Sigmoid colon (tissue), 7 donors: ENCODE data around the gene CABLES1. TPM values are rescaled to one million over a fixed set of nuclear protein-coding genes. Genes with fewer than 3 reads are reported as not detected.

Source experiments
- DNase-seq: peaks from one replicate; pipeline ENCODE4 v3.0.0-alpha.2; 2019
- H3K27ac ChIP-seq, 4 donors: fragments of 200-600 bp; sonication (generic); one replicate each; pipeline ENCODE4 v1.5.1; 2016 to 2019; ENCODE audit warnings: mild to moderate bottlenecking in 1 of 4
- H3K27me3 ChIP-seq, 3 donors: fragments of 200-600 bp; sonication (generic); one replicate each; pipeline ENCODE4 v1.5.1; 2019; ENCODE audit warnings: mild to moderate bottlenecking in 1 of 3
- H3K36me3 ChIP-seq, 4 donors: fragments of 200-600 bp; sonication (generic); one replicate each; pipeline ENCODE4 v1.5.1; 2016 to 2019
- H3K4me1 ChIP-seq, 4 donors: fragments of 200-600 bp; sonication (generic); one replicate each; pipeline ENCODE4 v1.5.1; 2017 to 2019
- H3K4me3 ChIP-seq, 4 donors: fragments of 200-600 bp; sonication (generic); one replicate each; pipeline ENCODE4 v1.5.1; 2017 to 2019; ENCODE audit warnings: mild to moderate bottlenecking in 2 of 4, moderate library complexity in 1 of 4
- H3K9me3 ChIP-seq, 4 donors: fragments of 200-600 bp in 3 of 4; sonication (generic) in 3 of 4; one replicate each; pipeline versions ENCODE4 v1.5.1 to v1.6.1; 2013 to 2019
- EP300 ChIP-seq, 4 donors: sonication (generic); formaldehyde crosslinking; IDR thresholded peaks; one replicate each; pipeline ENCODE4 v1.6.1; 2017; ENCODE audit warnings: antibody characterized with exemption in 4 of 4
- POLR2A ChIP-seq, 2 donors: fragments of 450-650 bp; IDR thresholded peaks; one replicate each; pipeline ENCODE4 v1.6.1; 2016; ENCODE audit warnings: antibody characterized with exemption in 2 of 2, mild to moderate bottlenecking in 2 of 2, moderate library complexity in 2 of 2
- POLR2AphosphoS5 ChIP-seq, 4 donors: sonication (generic); formaldehyde crosslinking; IDR thresholded peaks; one replicate each; pipeline ENCODE4 v1.6.1; 2017; ENCODE audit warnings: antibody characterized with exemption in 4 of 4
- WGBS, 2 donors: extraction: QIAGEN DNeasy Blood & Tissue Kit; methylation state at CpG; one replicate each; pipeline ENCODE4 v1.1.7; 2013; 5-methylcytosine and 5-hydroxymethylcytosine counted together
- intact Hi-C: fragments of 100-400 bp; cut with DNase I; formaldehyde crosslinking; loops from one replicate; pipeline ENCODE4 v1.15.1; 2023
- polyA plus RNA-seq, 3 donors: library from polyadenylated mRNA; stranded (reverse); fragments of 200-250 nt; gene quantifications; one replicate each; pipeline ENCODE4 v1.2.3, GENCODE V29; 2013
- total RNA-seq, 4 donors: library from RNA; depleted of rRNA; stranded (reverse); fragments of >200 nt; gene quantifications; one replicate each; pipeline ENCODE4 v1.1.0, GENCODE V29; 2016
- TF ChIP-seq, protein P1 (sequence below), 4 experiments: fragments of 450-650 bp in 3 of 4; fragments of 200-600 bp in 1 of 4; IDR thresholded peaks; one replicate each; pipeline ENCODE4 v1.5.1; 2016 to 2019; ENCODE audit warnings: antibody characterized with exemption in 4 of 4, mild to moderate bottlenecking in 3 of 4, moderate library complexity in 2 of 4
- donor health status: healthy with polysubstance abuse.
- donor health status: Bipolar disorder and iron deficiency.
- donor health status: healthy.

CABLES1 gene
- total and polyA plus RNA-seq, 7 donors: 1.9 to 7.2 (median 3.9) TPM

DNA sequence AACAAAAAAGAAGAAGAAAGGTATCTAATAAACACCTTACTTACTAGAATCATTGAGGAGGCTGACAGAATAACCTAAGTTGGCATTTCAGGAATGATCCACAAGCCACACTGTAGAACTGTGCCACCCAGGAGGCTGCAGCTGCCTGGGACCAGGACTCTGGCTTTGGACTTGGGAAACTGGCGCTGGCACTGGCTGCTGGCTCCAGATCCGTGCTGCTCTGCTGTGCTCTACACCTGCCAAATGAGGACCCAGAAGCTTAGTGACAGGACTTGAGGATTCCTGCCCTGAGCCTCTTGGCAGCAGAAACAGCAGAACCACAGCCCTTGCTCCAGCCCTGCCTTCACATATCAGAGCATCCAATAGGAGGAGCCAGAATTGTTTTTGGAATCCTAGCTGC lies 113.5 kb downstream of the CABLES1 start:
- 96 to 97% methylated on average over 2 of the region's 2 CpGs for WGBS, 2 donors
- TF ChIP-seq EP300 (IDR thresholded peaks at IDR 0.05) (no peak), POLR2A (IDR thresholded peaks at IDR 0.05) (no peak), POLR2AphosphoS5 (IDR thresholded peaks at IDR 0.05) (no peak)
- TF ChIP-seq, protein P1, sequence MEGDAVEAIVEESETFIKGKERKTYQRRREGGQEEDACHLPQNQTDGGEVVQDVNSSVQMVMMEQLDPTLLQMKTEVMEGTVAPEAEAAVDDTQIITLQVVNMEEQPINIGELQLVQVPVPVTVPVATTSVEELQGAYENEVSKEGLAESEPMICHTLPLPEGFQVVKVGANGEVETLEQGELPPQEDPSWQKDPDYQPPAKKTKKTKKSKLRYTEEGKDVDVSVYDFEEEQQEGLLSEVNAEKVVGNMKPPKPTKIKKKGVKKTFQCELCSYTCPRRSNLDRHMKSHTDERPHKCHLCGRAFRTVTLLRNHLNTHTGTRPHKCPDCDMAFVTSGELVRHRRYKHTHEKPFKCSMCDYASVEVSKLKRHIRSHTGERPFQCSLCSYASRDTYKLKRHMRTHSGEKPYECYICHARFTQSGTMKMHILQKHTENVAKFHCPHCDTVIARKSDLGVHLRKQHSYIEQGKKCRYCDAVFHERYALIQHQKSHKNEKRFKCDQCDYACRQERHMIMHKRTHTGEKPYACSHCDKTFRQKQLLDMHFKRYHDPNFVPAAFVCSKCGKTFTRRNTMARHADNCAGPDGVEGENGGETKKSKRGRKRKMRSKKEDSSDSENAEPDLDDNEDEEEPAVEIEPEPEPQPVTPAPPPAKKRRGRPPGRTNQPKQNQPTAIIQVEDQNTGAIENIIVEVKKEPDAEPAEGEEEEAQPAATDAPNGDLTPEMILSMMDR (IDR thresholded peaks at IDR 0.05): no peak
- no peak overlapping the region for H3K27ac ChIP-seq
- no peak for DNase-seq
- H3K9me3 ChIP-seq: no peaks in the 10 kb centered on the region
- no peak overlapping the region for H3K4me3 ChIP-seq
- peaks cover 0 to 5% (median 0%) of the 10 kb centered on the region in 4 donors for H3K36me3 ChIP-seq
- intact Hi-C loops: no loop called here
- no peaks in the 10 kb centered on the region for H3K27me3 ChIP-seq
- H3K4me1 ChIP-seq: no peaks in the 10 kb centered on the region

GRCh38 chr18:23249348-23249747 lies 114.1 kb downstream of the CABLES1 start:
- H3K4me1 ChIP-seq: no peaks in the 10 kb centered on the region
- H3K4me3 ChIP-seq: no peak overlapping the region
- H3K27ac ChIP-seq: no peak overlapping the region
- no peaks in the 10 kb centered on the region for H3K9me3 ChIP-seq
- TF ChIP-seq EP300 (IDR thresholded peaks at IDR 0.05): no peak
- no peaks in the 10 kb centered on the region for H3K27me3 ChIP-seq
- 91 to 92% methylated on average over 7 of the region's 7 CpGs for WGBS, 2 donors
- intact Hi-C loops: no loop called here
- peaks cover 0 to 10% (median 0%) of the 10 kb centered on the region in 4 donors for H3K36me3 ChIP-seq
- DNase-seq: no peak

- Histone ChIP-seq H3K9me3 (no peaks in the 10 kb centered on the region), H3K4me3 (no peak overlapping the region), H3K4me1 (no peaks in the 10 kb centered on the region), H3K36me3 (peaks cover 0 to 10% (median 0%) of the 10 kb centered on the region in 4 donors), H3K27me3 (no peaks in the 10 kb centered on the region), H3K27ac (no peak overlapping the region)
- DNase-seq: no peak
- TF ChIP-seq POLR2AphosphoS5 (IDR thresholded peaks at IDR 0.05): no peak
- TF ChIP-seq POLR2A (IDR thresholded peaks at IDR 0.05): no peak
- TF ChIP-seq, protein P1 (IDR thresholded peaks at IDR 0.05): no peak
- TF ChIP-seq EP300 (IDR thresholded peaks at IDR 0.05): no peak
- 88 to 91% methylated on average over 13 of the region's 13 CpGs for WGBS, 2 donors
- intact Hi-C loops: no loop called here
Measured at GRCh38 chr18:23250893-23251656, 115.8 kb downstream of the CABLES1 start.

GRCh38 chr18:23253630-23254029 lies 118.3 kb downstream of the CABLES1 start:
- no peaks in the 10 kb centered on the region for H3K4me1 ChIP-seq
- H3K36me3 ChIP-seq: peaks cover 0 to 15% (median 0%) of the 10 kb centered on the region in 4 donors
- DNase-seq: no peak
- no peaks in the 10 kb centered on the region for H3K27me3 ChIP-seq
- no peak overlapping the region for H3K4me3 ChIP-seq
- 94 to 95% methylated on average over 12 of the region's 12 CpGs for WGBS, 2 donors
- TF ChIP-seq POLR2AphosphoS5 (IDR thresholded peaks at IDR 0.05) (no peak), EP300 (IDR thresholded peaks at IDR 0.05) (no peak)
- TF ChIP-seq, protein P1 (IDR thresholded peaks at IDR 0.05): no peak
- intact Hi-C loops: no loop called here
- H3K9me3 ChIP-seq: no peaks in the 10 kb centered on the region
- no peak overlapping the region for H3K27ac ChIP-seq

- 82 to 94% methylated on average over 9 of the region's 9 CpGs for WGBS, 2 donors
- intact Hi-C loops: no loop called here
Measured at GRCh38 chr18:23257137-23257536, 121.9 kb downstream of the CABLES1 start.

More at GRCh38 chr18:23257137-23257536, 121.9 kb downstream of the CABLES1 start:
- DNase-seq: no peak
- H3K27me3 ChIP-seq: no peaks in the 10 kb centered on the region
- H3K4me1 ChIP-seq: peaks cover 0 to 18% (median 15%) of the 10 kb centered on the region in 4 donors
- no peaks in the 10 kb centered on the region for H3K9me3 ChIP-seq
- TF ChIP-seq, protein P1 (IDR thresholded peaks at IDR 0.05): no peak
- TF ChIP-seq POLR2A (IDR thresholded peaks at IDR 0.05) (no peak), EP300 (IDR thresholded peaks at IDR 0.05) (no peak), POLR2AphosphoS5 (IDR thresholded peaks at IDR 0.05) (no peak)
- H3K36me3 ChIP-seq: peaks cover 0 to 15% (median 0%) of the 10 kb centered on the region in 4 donors
- H3K27ac ChIP-seq: no peak overlapping the region
- H3K4me3 ChIP-seq: no peak overlapping the region
